ENCODE results near the gene HOXD12. TPM values are rescaled to one million over a fixed set of nuclear protein-coding genes. Genes with fewer than 3 reads are reported as not detected.

The HOXD12 gene
- total RNA-seq, 1 experiment from 2014 or later = not detected

DNA sequence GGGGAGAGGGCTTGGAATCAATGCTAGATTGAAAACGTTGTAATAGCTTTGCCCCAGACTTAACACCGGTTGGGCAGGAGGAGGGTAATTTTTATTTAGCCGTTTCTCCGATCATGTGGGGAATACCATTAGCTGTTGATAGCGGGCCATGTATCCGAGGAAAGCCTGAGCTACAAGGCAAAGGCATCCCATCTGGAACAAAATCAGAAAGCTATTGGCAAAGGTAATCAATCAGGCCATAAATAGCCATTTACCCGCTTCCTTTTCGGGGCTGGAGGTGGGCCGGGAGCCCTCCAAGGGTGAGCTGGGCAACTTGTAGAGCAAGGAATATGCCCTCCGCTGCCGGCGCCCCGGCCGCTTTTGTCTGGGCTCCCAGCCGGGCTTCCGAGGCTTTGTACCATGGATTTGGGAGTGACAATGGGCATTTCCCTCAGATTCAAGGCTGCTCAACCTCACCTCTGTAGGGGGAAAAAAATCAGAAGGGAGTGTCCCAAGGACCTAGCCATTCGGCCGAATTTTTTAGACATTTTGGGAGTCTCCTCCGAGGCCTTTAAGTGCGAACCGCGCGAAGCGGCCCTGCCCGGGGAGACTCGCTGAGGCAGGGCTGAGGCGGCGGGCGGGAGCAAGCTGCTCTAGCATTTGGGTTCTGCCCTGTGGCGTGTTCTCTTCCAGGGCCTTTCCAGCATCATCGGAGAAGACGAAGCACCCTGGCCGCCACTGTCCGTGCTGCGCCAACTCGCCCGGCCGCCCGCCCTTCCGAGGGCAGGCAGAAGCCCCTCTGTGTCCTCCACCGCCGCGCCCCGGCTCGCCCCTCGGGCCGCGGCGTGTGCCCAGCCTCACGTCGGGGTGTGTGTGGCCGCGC is 21.8 kb downstream of the HOXD12 start:
- no TSS peak for BruUV-seq (replicated peaks)
- Histone ChIP-seq H3K27ac (no peak overlapping the region), H3K4me3 (no peak overlapping the region), H3K4me2 (no peak overlapping the region), H3K79me2 (ENCODE audit: low read depth) (no peaks in the 10 kb centered on the region), H3K36me3 (ENCODE audit: low read depth) (no peaks in the 10 kb centered on the region), H3K9me3 (ENCODE audit: insufficient read depth, low read depth) (no peaks in the 10 kb centered on the region), H3K4me1 (replicated peaks; ENCODE audit: insufficient read depth) (no peaks in the 10 kb centered on the region), H3K9me2 (ENCODE audit: insufficient read depth) (no peaks in the 10 kb centered on the region), H3K27me3 (ENCODE audit: insufficient read depth, low read depth) (peaks cover 70% of the 10 kb centered on the region), H2AFZ (no peak overlapping the region), H4K20me1 (ENCODE audit: insufficient read depth) (no peaks in the 10 kb centered on the region), H3F3A (ENCODE audit: insufficient read depth, low read depth) (no peaks in the 10 kb centered on the region)
- no peak for DNase-seq
- intact Hi-C loops (cut with micrococcal nuclease; ENCODE audit: unreplicated experiment) = no loop called here
- ChIA-PET POLR2A (ENCODE audit: unreplicated experiment) (interaction anchor here (0.7 kb wide), 1 partner anchor 128 kb away, joined by 3 read pairs; no protein-coding TSS in a partner anchor), CTCF (no interaction called here)
- TF ChIP-seq EZH2 (IDR thresholded peaks at IDR 0.05; ENCODE audit: low read depth) = no peak
- TF ChIP-seq, protein P1, sequence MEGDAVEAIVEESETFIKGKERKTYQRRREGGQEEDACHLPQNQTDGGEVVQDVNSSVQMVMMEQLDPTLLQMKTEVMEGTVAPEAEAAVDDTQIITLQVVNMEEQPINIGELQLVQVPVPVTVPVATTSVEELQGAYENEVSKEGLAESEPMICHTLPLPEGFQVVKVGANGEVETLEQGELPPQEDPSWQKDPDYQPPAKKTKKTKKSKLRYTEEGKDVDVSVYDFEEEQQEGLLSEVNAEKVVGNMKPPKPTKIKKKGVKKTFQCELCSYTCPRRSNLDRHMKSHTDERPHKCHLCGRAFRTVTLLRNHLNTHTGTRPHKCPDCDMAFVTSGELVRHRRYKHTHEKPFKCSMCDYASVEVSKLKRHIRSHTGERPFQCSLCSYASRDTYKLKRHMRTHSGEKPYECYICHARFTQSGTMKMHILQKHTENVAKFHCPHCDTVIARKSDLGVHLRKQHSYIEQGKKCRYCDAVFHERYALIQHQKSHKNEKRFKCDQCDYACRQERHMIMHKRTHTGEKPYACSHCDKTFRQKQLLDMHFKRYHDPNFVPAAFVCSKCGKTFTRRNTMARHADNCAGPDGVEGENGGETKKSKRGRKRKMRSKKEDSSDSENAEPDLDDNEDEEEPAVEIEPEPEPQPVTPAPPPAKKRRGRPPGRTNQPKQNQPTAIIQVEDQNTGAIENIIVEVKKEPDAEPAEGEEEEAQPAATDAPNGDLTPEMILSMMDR (conservative IDR thresholded peaks at IDR 0.05) = no peak

DNA sequence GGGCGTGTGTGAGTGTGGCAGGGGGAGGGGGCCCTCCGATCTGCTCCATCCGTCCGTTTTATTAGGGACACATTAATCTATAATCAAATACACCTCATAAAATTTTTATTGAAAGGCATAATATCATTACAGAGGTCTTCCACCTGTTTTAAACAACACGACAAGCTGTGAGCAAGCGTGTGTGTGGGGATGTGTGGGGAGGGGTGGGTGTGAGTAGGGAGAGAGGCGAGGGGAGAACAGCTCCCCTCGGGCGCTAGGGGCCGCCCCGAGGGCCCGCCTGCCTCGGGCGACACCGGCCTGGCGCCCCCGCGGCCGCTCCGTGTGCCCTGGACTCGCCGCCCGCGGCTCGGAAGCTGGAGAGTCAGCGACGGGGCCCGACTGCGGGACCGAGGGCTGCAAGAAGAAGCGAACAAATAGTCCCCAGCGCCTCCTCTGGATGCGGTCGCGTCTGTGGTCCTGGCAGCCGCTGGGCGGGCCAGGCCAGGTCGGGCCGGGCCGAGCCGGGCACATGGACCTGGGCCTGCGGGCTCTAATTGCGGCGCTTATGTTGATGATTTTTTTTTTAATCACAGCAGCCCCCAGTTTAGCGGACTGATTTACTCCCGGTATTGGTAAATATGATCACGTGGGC is 22.6 kb downstream of the HOXD12 start:
- intact Hi-C loops (cut with micrococcal nuclease; ENCODE audit: unreplicated experiment) = no loop called here
- Histone ChIP-seq H3K27me3 (ENCODE audit: insufficient read depth, low read depth) (peaks cover 67% of the 10 kb centered on the region), H2AFZ (no peak overlapping the region)

DNA sequence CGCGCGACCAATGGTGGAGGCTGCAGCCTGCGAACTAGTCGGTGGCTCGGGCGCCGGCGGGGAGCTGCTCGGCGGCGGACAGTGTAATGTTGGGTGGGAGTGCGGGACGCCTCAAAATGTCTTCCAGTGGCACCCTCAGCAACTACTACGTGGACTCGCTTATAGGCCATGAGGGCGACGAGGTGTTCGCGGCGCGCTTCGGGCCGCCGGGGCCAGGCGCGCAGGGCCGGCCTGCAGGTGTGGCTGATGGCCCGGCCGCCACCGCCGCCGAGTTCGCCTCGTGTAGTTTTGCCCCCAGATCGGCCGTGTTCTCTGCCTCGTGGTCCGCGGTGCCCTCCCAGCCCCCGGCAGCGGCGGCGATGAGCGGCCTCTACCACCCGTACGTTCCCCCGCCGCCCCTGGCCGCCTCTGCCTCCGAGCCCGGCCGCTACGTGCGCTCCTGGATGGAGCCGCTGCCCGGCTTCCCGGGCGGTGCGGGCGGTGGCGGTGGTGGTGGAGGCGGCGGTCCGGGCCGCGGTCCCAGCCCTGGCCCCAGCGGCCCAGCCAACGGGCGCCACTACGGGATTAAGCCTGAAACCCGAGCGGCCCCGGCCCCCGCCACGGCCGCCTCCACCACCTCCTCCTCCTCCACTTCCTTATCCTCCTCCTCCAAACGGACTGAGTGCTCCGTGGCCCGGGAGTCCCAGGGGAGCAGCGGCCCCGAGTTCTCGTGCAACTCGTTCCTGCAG is 23.3 kb downstream of the HOXD12 start, which contains the start of gene HOXD9:
Gene HOXD9, plus strand, starts transcription at position 37 of the 728 bp plus-strand sequence. Its CDS starts 50 bp downstream, at position 87.
- Histone ChIP-seq H3K4me1 (replicated peaks; ENCODE audit: insufficient read depth) (no peaks in the 10 kb centered on the region), H3K9me3 (ENCODE audit: insufficient read depth, low read depth) (no peaks in the 10 kb centered on the region), H2AFZ (no peak within 1 kb of the TSS), H3K36me3 (ENCODE audit: low read depth) (no peaks in the 10 kb centered on the region), H3K9me2 (ENCODE audit: insufficient read depth) (no peaks in the 10 kb centered on the region), H3K27me3 (ENCODE audit: insufficient read depth, low read depth) (peaks cover 60% of the 10 kb centered on the region), H3K79me2 (ENCODE audit: low read depth) (no peaks in the 10 kb centered on the region), H4K20me1 (ENCODE audit: insufficient read depth) (no peaks in the 10 kb centered on the region), H3K4me3 (no peak within 1 kb of the TSS), H3K27ac (no peak within 1 kb of the TSS), H3K4me2 (no peak within 1 kb of the TSS), H3F3A (ENCODE audit: insufficient read depth, low read depth) (no peaks in the 10 kb centered on the region)
- POLR2A ChIA-PET (ENCODE audit: unreplicated experiment) = no interaction called here
- no peak for TF ChIP-seq EZH2 (IDR thresholded peaks at IDR 0.05; ENCODE audit: low read depth)
- TF ChIP-seq, protein P1 (conservative IDR thresholded peaks at IDR 0.05) = no peak
- no peak for DNase-seq
- CTCF ChIA-PET = no interaction called here
- BruUV-seq (replicated peaks) = no TSS peak
- intact Hi-C loops (cut with micrococcal nuclease; ENCODE audit: unreplicated experiment) = no loop called here

More for the DNA sequence above, 22.6 kb downstream of the HOXD12 start:
- TF ChIP-seq, protein P1 (conservative IDR thresholded peaks at IDR 0.05) = no peak
- no peak for TF ChIP-seq EZH2 (IDR thresholded peaks at IDR 0.05; ENCODE audit: low read depth)
- Histone ChIP-seq H3K36me3 (ENCODE audit: low read depth) (no peaks in the 10 kb centered on the region), H4K20me1 (ENCODE audit: insufficient read depth) (no peaks in the 10 kb centered on the region), H3K4me2 (no peak overlapping the region), H3K4me3 (no peak overlapping the region), H3K9me2 (ENCODE audit: insufficient read depth) (no peaks in the 10 kb centered on the region), H3K79me2 (ENCODE audit: low read depth) (no peaks in the 10 kb centered on the region), H3K9me3 (ENCODE audit: insufficient read depth, low read depth) (no peaks in the 10 kb centered on the region), H3F3A (ENCODE audit: insufficient read depth, low read depth) (no peaks in the 10 kb centered on the region), H3K27ac (no peak overlapping the region), H3K4me1 (replicated peaks; ENCODE audit: insufficient read depth) (no peaks in the 10 kb centered on the region)
- no peak for DNase-seq
- POLR2A ChIA-PET (ENCODE audit: unreplicated experiment) = no interaction called here
- CTCF ChIA-PET = no interaction called here
- BruUV-seq (replicated peaks) = no TSS peak
